OCI-LY1 (cell line): ENCODE data around the gene GALNT9.

Source experiments
- H2AFZ ChIP-seq: fragments of 200-600 bp; sonication (generic), shearing (Covaris generic); 2 replicates; pipeline ENCODE4 v1.6.0; 2014; ENCODE audit warnings: antibody characterized with exemption, mild to moderate bottlenecking, low read length
- H3F3A ChIP-seq: fragments of 200-600 bp; sonication (generic), shearing (Covaris generic); 2 replicates; pipeline ENCODE4 v1.6.0; 2014; ENCODE audit warnings: mild to moderate bottlenecking, antibody characterized with exemption, low read length, moderate library complexity; ENCODE audit not compliant: insufficient read depth
- H3K27ac ChIP-seq: fragments of 200-600 bp; sonication (generic); 2 replicates; pipeline ENCODE4 v1.5.1; 2014; ENCODE audit warnings: low read length, mixed run types, mild to moderate bottlenecking, low read depth; ENCODE audit not compliant: poor library complexity, severe bottlenecking
- H3K27me3 ChIP-seq: fragments of 200-600 bp; sonication (generic); 2 replicates; pipeline ENCODE4 v1.6.0; 2014; ENCODE audit warnings: antibody characterized with exemption, mild to moderate bottlenecking, low read length, moderate library complexity; ENCODE audit not compliant: insufficient read depth
- H3K36me3 ChIP-seq: fragments of 200-600 bp; sonication (generic); 2 replicates; pipeline ENCODE4 v1.6.1; 2014; ENCODE audit warnings: mild to moderate bottlenecking, antibody characterized with exemption, low read length, moderate library complexity, mixed read lengths; ENCODE audit not compliant: insufficient read depth
- H3K4me1 ChIP-seq: fragments of 200-600 bp; sonication (generic); 2 replicates; pipeline ENCODE4 v1.5.1; 2014; ENCODE audit warnings: mild to moderate bottlenecking, low read length, moderate library complexity; ENCODE audit not compliant: insufficient read depth, severe bottlenecking
- H3K4me2 ChIP-seq: fragments of 200-600 bp; sonication (generic), shearing (Covaris generic); 2 replicates; pipeline ENCODE4 v1.6.1; 2014; ENCODE audit warnings: low read length
- H3K4me3 ChIP-seq: fragments of 200-600 bp; sonication (generic); 2 replicates; pipeline ENCODE4 v1.5.1; 2014; ENCODE audit warnings: low read length, low read depth, mild to moderate bottlenecking, mixed read lengths; ENCODE audit not compliant: poor library complexity, severe bottlenecking
- H3K79me2 ChIP-seq: fragments of 200-600 bp; shearing (Covaris generic); 2 replicates; pipeline ENCODE4 v1.6.1; 2016; ENCODE audit warnings: mixed run types, low read length, mixed read lengths; ENCODE audit not compliant: insufficient read depth
- H3K9ac ChIP-seq: fragments of 200-600 bp; sonication (generic), shearing (Covaris generic); 2 replicates; pipeline ENCODE4 v1.6.1; 2014; ENCODE audit warnings: mild to moderate bottlenecking, low read length, mixed read lengths
- H3K9me2 ChIP-seq: fragments of 200-600 bp; sonication (generic), shearing (Covaris generic); 2 replicates; pipeline ENCODE4 v1.6.1; 2014; ENCODE audit warnings: low read depth, mild to moderate bottlenecking, low read length, mixed read lengths
- H3K9me3 ChIP-seq: fragments of 200-600 bp; shearing (Covaris generic); 2 replicates; pipeline ENCODE4 v1.6.1; 2014; ENCODE audit warnings: low read length, mixed read lengths
- H4K20me1 ChIP-seq: fragments of 200-600 bp; sonication (generic), shearing (Covaris generic); 2 replicates; pipeline ENCODE4 v1.6.0; 2016; ENCODE audit warnings: mild to moderate bottlenecking, low read length; ENCODE audit not compliant: insufficient read depth
- CTCF ChIP-seq: fragments of 200-600 bp; sonication (generic), shearing (Covaris generic); IDR thresholded peaks from 2 replicates; pipeline ENCODE4 v1.5.1; 2017; ENCODE audit warnings: mild to moderate bottlenecking, antibody characterized with exemption, low read length, moderate library complexity, mixed read lengths
- EZH2 ChIP-seq: fragments of 200-600 bp; sonication (generic), shearing (Covaris generic); IDR thresholded peaks from 2 replicates; pipeline ENCODE4 v1.8.0; 2017; ENCODE audit warnings: borderline replicate concordance, mixed run types, mild to moderate bottlenecking, antibody characterized with exemption, low read length, moderate library complexity, mixed read lengths

The GALNT9 gene

GRCh38 chr12:132279184-132279889 lies 50.1 kb downstream of the GALNT9 start:
- Histone ChIP-seq H3K27me3 (no peaks in the 10 kb centered on the region), H3K4me1 (no peaks in the 10 kb centered on the region), H2AFZ (no peak overlapping the region)

GRCh38 chr12:132278401-132279183 lies 50.8 kb downstream of the GALNT9 start:
- H3K27me3 ChIP-seq, result no peaks in the 10 kb centered on the region
- H3K9me2 ChIP-seq, result no peaks in the 10 kb centered on the region
- no peak overlapping the region for H2AFZ ChIP-seq
- no peak overlapping the region for H3K4me3 ChIP-seq
- no peaks in the 10 kb centered on the region for H4K20me1 ChIP-seq
- no peaks in the 10 kb centered on the region for H3K36me3 ChIP-seq
- H3K4me2 ChIP-seq, result no peak overlapping the region
- no peaks in the 10 kb centered on the region for H3K9me3 ChIP-seq
- H3K4me1 ChIP-seq, result no peaks in the 10 kb centered on the region
- H3K79me2 ChIP-seq, result no peaks in the 10 kb centered on the region
- H3K27ac ChIP-seq, result no peak overlapping the region
- TF ChIP-seq CTCF, result no peak
- TF ChIP-seq EZH2, result no peak
- no peaks in the 10 kb centered on the region for H3F3A ChIP-seq
- H3K9ac ChIP-seq, result no peak overlapping the region

More at GRCh38 chr12:132279184-132279889, 50.1 kb downstream of the GALNT9 start:
- Histone ChIP-seq H3K79me2 (no peaks in the 10 kb centered on the region), H4K20me1 (no peaks in the 10 kb centered on the region), H3K9me3 (no peaks in the 10 kb centered on the region), H3K9me2 (no peaks in the 10 kb centered on the region), H3K4me3 (no peak overlapping the region), H3F3A (no peaks in the 10 kb centered on the region), H3K36me3 (no peaks in the 10 kb centered on the region), H3K27ac (no peak overlapping the region), H3K9ac (no peak overlapping the region), H3K4me2 (no peak overlapping the region)
- no peak for TF ChIP-seq CTCF
- TF ChIP-seq EZH2, result no peak

- Histone ChIP-seq H3K4me2 (no peak overlapping the region), H4K20me1 (no peaks in the 10 kb centered on the region), H3K79me2 (no peaks in the 10 kb centered on the region), H3K27me3 (no peaks in the 10 kb centered on the region), H3K27ac (no peak overlapping the region), H3K9me3 (no peaks in the 10 kb centered on the region), H3F3A (no peaks in the 10 kb centered on the region), H3K4me1 (no peaks in the 10 kb centered on the region), H3K9ac (no peak overlapping the region), H3K36me3 (no peaks in the 10 kb centered on the region), H2AFZ (no peak overlapping the region), H3K9me2 (no peaks in the 10 kb centered on the region), H3K4me3 (no peak overlapping the region)
- no peak for TF ChIP-seq EZH2
Measured at GRCh38 chr12:132277949-132278348, 51.4 kb downstream of the GALNT9 start.
